Ovary (tissue), 9 donors: ENCODE data around the gene ASIP. TPM values are rescaled to one million over a fixed set of nuclear protein-coding genes. Genes with fewer than 3 reads are reported as not detected.
"Not testable (repeated sequence)": the region's sequence is repeated elsewhere in the genome, so short reads cannot be mapped to it uniquely, and the experiment has no call there.

Experiments
- DNase-seq, 5 donors: peaks; one replicate each; pipeline ENCODE4 v3.0.0-alpha.2; 2019 to 2020
- H3K27ac ChIP-seq, 2 donors: fragments of 200-600 bp; one replicate each; pipeline versions ENCODE4 v1.5.1 to v1.8.0; 2019 to 2022
- H3K27me3 ChIP-seq: fragments of 200-600 bp; one replicate; pipeline ENCODE4 v1.8.0; 2022
- H3K36me3 ChIP-seq: fragments of 200-600 bp; sonication (generic); one replicate; pipeline ENCODE4 v1.5.1; 2019
- H3K4me1 ChIP-seq: one replicate; pipeline ENCODE4 v1.8.1; 2013; ENCODE audit warnings: mild to moderate bottlenecking, moderate library complexity; ENCODE audit not compliant: insufficient read depth
- H3K4me3 ChIP-seq: fragments of 200-600 bp; sonication (generic); one replicate; pipeline ENCODE4 v1.5.1; 2017
- H3K9me3 ChIP-seq, 2 donors: fragments of 200-600 bp in 1 of 2; sonication (generic) in 1 of 2; one replicate each; pipeline versions ENCODE4 v1.5.1 to v1.8.1; 2013 to 2019; ENCODE audit warnings: mild to moderate bottlenecking in 1 of 2, moderate library complexity in 1 of 2
- EP300 ChIP-seq: sonication (generic); formaldehyde crosslinking; IDR thresholded peaks from one replicate; pipeline ENCODE4 v1.6.1; 2017; ENCODE audit warnings: antibody characterized with exemption
- POLR2A ChIP-seq: fragments of 450-650 bp; IDR thresholded peaks from one replicate; pipeline ENCODE4 v1.6.1; 2017; ENCODE audit warnings: antibody characterized with exemption, mild to moderate bottlenecking, moderate library complexity
- WGBS, 3 donors: extraction: QIAGEN DNeasy Blood & Tissue Kit in 1 of 3; methylation state at CpG; one replicate each; pipeline versions ENCODE4 v1.1.5 to v1.1.7; 2013 to 2017; 5-methylcytosine and 5-hydroxymethylcytosine counted together
- intact Hi-C, 4 donors: fragments of 100-400 bp; cut with DNase I; formaldehyde crosslinking; loops; one replicate each; pipeline versions ENCODE4 v1.11.0 to v1.15.1; 2022 to 2023
- polyA plus RNA-seq, 2 donors: library from polyadenylated mRNA; stranded (reverse); fragments of 200-250 nt in 1 of 2; fragments of 350-450 nt in 1 of 2; fragmentation: Illumina TruSeq in 1 of 2; extraction: RNeasy Lipid Tissue Mini Kit (QIAGEN cat#74804) in 1 of 2; gene quantifications; one replicate each; pipeline ENCODE4 v1.2.3, GENCODE V29; 2013 to 2014
- total RNA-seq, 7 donors: library from RNA; depleted of rRNA in 2 of 7; stranded (reverse); fragments of >200 nt in 2 of 7; fragmentation: NEBNext Ultra II Directional in 3 of 7; extraction: Animal tissue kit (Norgen Biotek cat#: 25700) in 3 of 7; gene quantifications; one replicate each; pipeline versions ENCODE4 v1.1.0 to v1.2.4, GENCODE V29; 2016 to 2023
- TF ChIP-seq, protein P1 (sequence below), 3 donors: fragments of 450-650 bp in 2 of 3; fragments of 200-600 bp in 1 of 3; IDR thresholded peaks; one replicate each; pipeline versions ENCODE4 v1.5.1 to v1.8.0; 2016 to 2022; ENCODE audit warnings: antibody characterized with exemption in 3 of 3, mild to moderate bottlenecking in 1 of 3
- donor health status: DM: no; HTN: no; CAD: no; lungs with moderate emphysema.
- donor health status: DM: no; HTN: no; CAD: no.
- donor health status: Bipolar disorder and iron deficiency.
- donor health status: DM: yes; HTN: yes; CAD: no.
- donor health status: DM: no; HTN: no; CAD: no.
- donor health status: DM: yes; HTN: yes; CAD: no.

The ASIP gene
- total and polyA plus RNA-seq, 9 donors, result 0.37 to 57.1 (median 22.5) TPM

GRCh38 chr20:34281177-34281576 is 40.0 kb downstream of the ASIP start:
- no peak overlapping the region for H3K27ac ChIP-seq
- WGBS, 3 donors, result 68 to 80% (median 77%) methylated on average over 3 of the region's 3 CpGs
- H3K4me1 ChIP-seq, result no peaks in the 10 kb centered on the region
- no peaks in the 10 kb centered on the region for H3K9me3 ChIP-seq
- H3K27me3 ChIP-seq, result no peaks in the 10 kb centered on the region
- no peak overlapping the region for H3K4me3 ChIP-seq
- H3K36me3 ChIP-seq, result no peaks in the 10 kb centered on the region
- TF ChIP-seq EP300, result no peak
- TF ChIP-seq, protein P1, sequence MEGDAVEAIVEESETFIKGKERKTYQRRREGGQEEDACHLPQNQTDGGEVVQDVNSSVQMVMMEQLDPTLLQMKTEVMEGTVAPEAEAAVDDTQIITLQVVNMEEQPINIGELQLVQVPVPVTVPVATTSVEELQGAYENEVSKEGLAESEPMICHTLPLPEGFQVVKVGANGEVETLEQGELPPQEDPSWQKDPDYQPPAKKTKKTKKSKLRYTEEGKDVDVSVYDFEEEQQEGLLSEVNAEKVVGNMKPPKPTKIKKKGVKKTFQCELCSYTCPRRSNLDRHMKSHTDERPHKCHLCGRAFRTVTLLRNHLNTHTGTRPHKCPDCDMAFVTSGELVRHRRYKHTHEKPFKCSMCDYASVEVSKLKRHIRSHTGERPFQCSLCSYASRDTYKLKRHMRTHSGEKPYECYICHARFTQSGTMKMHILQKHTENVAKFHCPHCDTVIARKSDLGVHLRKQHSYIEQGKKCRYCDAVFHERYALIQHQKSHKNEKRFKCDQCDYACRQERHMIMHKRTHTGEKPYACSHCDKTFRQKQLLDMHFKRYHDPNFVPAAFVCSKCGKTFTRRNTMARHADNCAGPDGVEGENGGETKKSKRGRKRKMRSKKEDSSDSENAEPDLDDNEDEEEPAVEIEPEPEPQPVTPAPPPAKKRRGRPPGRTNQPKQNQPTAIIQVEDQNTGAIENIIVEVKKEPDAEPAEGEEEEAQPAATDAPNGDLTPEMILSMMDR (IDR thresholded peaks at IDR 0.05), result no peak
- TF ChIP-seq POLR2A, result no peak
- intact Hi-C loops, result no loop called here
- no peak for DNase-seq

DNA sequence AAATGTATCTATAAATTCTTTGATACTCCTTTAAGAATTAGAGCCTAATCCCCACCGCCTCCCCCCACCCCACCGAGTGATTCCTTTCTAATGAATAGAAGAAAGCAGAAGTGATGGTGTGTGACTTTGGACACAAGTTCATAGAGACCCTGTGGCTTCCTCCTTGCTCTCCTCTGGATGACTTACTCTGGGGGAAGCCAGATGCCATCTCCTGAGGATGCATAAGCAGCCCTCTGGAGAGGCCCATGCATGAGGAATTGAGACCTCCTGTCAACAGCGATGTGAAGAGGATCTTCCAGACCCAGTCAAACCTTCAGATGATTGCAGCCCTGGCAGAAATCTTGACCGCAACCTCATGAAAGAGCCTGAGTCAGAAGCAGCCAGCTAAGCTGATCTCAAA is 40.8 kb downstream of the ASIP start:
- 88 to 92% (median 89%) methylated on average over 4 of the region's 4 CpGs for WGBS, 3 donors
- H3K4me1 ChIP-seq, result no peaks in the 10 kb centered on the region
- no peaks in the 10 kb centered on the region for H3K27me3 ChIP-seq
- no peak overlapping the region for H3K4me3 ChIP-seq
- H3K27ac ChIP-seq, result no peak overlapping the region
- H3K9me3 ChIP-seq, result no peaks in the 10 kb centered on the region
- intact Hi-C loops, result no loop called here
- DNase-seq, result no peak
- TF ChIP-seq, protein P1 (IDR thresholded peaks at IDR 0.05), result no peak
- no peaks in the 10 kb centered on the region for H3K36me3 ChIP-seq

DNA sequence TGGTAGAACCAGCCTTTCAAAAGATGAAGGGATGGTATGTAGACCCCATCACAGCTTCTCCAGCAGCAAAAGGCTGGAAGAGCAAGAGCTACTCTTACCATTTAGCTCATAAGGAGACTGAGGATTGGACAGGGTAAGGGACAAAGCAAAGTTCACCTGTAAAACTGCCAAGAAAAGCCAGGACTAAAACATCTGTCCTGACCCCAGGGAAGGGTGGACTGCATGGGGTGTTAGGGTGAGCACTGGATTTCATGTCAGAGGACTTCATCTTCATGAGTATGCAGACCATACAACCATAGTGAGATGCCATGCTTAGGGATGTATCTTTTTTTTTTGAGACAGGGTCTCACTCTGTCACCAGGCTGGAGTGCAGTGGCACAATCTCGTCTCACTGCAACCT is 42.6 kb downstream of the ASIP start:
- no peak for DNase-seq
- intact Hi-C loops, result no loop called here
- Histone ChIP-seq H3K4me1 (no peaks in the 10 kb centered on the region), H3K27ac (no peak overlapping the region), H3K36me3 (no peaks in the 10 kb centered on the region), H3K27me3 (no peaks in the 10 kb centered on the region), H3K9me3 (no peaks in the 10 kb centered on the region), H3K4me3 (no peak overlapping the region)
- no peak for TF ChIP-seq POLR2A
- TF ChIP-seq, protein P1 (IDR thresholded peaks at IDR 0.05), result no peak
- TF ChIP-seq EP300, result no peak
- WGBS, 3 donors, result 90 to 100% (median 98%) methylated on average over 1 of the region's 1 CpG

DNA sequence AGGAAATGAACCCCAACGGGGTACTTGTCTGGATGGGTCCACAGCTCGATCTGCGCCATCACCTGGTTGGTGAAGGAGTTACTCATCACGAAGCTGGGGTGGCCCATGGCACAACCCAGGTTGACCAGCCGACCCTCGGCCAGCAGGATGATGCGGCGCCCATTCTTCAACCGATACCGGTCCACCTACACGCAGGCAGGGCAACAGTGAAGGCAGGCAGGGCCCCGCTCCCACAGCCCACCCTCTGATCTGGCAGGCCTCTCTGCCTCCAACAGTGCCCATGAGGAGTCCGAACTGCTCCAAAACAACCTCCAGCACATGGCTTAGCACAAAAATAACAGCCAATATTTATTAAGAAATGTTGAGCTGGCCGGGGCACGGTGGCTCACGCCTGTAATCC is 44.2 kb downstream of the ASIP start:
- Histone ChIP-seq H3K9me3 (no peaks in the 10 kb centered on the region), H3K4me1 (no peaks in the 10 kb centered on the region), H3K27ac (no peak overlapping the region), H3K27me3 (no peaks in the 10 kb centered on the region), H3K36me3 (no peaks in the 10 kb centered on the region), H3K4me3 (no peak overlapping the region)
- WGBS, 3 donors, result 89 to 93% (median 92%) methylated on average over 16 of the region's 16 CpGs
- no peak for DNase-seq
- TF ChIP-seq, protein P1 (IDR thresholded peaks at IDR 0.05), result no peak
- TF ChIP-seq EP300, result no peak
- TF ChIP-seq POLR2A, result no peak
- intact Hi-C loops, result no loop called here

- H3K9me3 ChIP-seq, H3K36me3 ChIP-seq, H3K27ac ChIP-seq, intact Hi-C loops, DNase-seq, H3K4me3 ChIP-seq, H3K4me1 ChIP-seq, H3K27me3 ChIP-seq: not testable (repeated sequence)
- 91 to 98% (median 92%) methylated on average over 5 of the region's 5 CpGs for WGBS, 3 donors
Observed at GRCh38 chr20:34287500-34287899, 46.3 kb downstream of the ASIP start.
